Medulla oblongata (tissue), 1 donor: ENCODE measurements around the gene PPP2R1B.
"Not testable (repeated sequence)": the region's sequence is repeated elsewhere in the genome, so short reads cannot be mapped to it uniquely, and the experiment has no call there.

ENCODE experiments used
- DNase-seq: peaks from one replicate; pipeline ENCODE4 v3.0.0-alpha.2; 2015; ENCODE audit errors: extremely low spot score

The PPP2R1B gene

GRCh38 chr11:111782109-111782741 is 16.0 kb upstream of the PPP2R1B start:
- DNase-seq = no peak

- no peak for DNase-seq
These were observed 12.9 kb upstream of the PPP2R1B start for GRCh38 chr11:111779118-111779517.

- no peak for DNase-seq
These were observed 11.9 kb upstream of the PPP2R1B start for GRCh38 chr11:111778047-111778558.

- peak; percentile 93 for DNase-seq
These were observed 11.2 kb upstream of the PPP2R1B start for GRCh38 chr11:111777094-111778046.

- DNase-seq = no peak
These were observed 10.4 kb upstream of the PPP2R1B start for GRCh38 chr11:111776398-111777093.

- no peak for DNase-seq
These were observed 8.9 kb upstream of the PPP2R1B start for GRCh38 chr11:111774955-111775710.

- no peak for DNase-seq
These were observed 6.3 kb upstream of the PPP2R1B start for GRCh38 chr11:111772535-111772934.

GRCh38 chr11:111771205-111771604 is 5.0 kb upstream of the PPP2R1B start:
- DNase-seq = not testable (repeated sequence)

- no peak for DNase-seq
These were observed 4.5 kb upstream of the PPP2R1B start for GRCh38 chr11:111770581-111771134.

- no peak for DNase-seq
These were observed 599 bp upstream of the PPP2R1B start for GRCh38 chr11:111766834-111767142.

GRCh38 chr11:111765320-111765983 is 737 bp downstream of the PPP2R1B start:
- DNase-seq = no peak

- DNase-seq = no peak
These were observed 1.6 kb downstream of the PPP2R1B start for GRCh38 chr11:111764621-111765020.

- DNase-seq = peak; percentile 59
These were observed 3.1 kb downstream of the PPP2R1B start for GRCh38 chr11:111762981-111763643.

- no peak for DNase-seq
These were observed 3.7 kb downstream of the PPP2R1B start for GRCh38 chr11:111762526-111762925.

GRCh38 chr11:111761036-111761435 is 5.2 kb downstream of the PPP2R1B start:
- no peak for DNase-seq

- no peak for DNase-seq
These were observed 6.3 kb downstream of the PPP2R1B start for GRCh38 chr11:111759778-111760407.

- DNase-seq = no peak
These were observed 6.8 kb downstream of the PPP2R1B start for GRCh38 chr11:111759376-111759775.

GRCh38 chr11:111756097-111756496 is 10.1 kb downstream of the PPP2R1B start:
- no peak for DNase-seq

- DNase-seq = no peak
These were observed 16.5 kb downstream of the PPP2R1B start for GRCh38 chr11:111749646-111750045.
